A673 (cell line): ENCODE data around the gene ZBTB34. TPM values are rescaled to one million over a fixed set of nuclear protein-coding genes. Genes with fewer than 3 reads are reported as not detected.

Experiments
- BruUV-seq: library from RNA; stranded (reverse); fragments of 400-500 nt; replicated peaks from 2 replicates; lab custom pipeline; 2021; lab: Mats Ljungman, UMichigan
- CTCF ChIA-PET: fragments of 300-600 bp; sonication (Branson Sonifier 250); formaldehyde crosslinking; loops from one replicate; lab custom pipeline; 2022; ENCODE audit warnings: antibody characterized with exemption; lab: Charles Lee
- POLR2A ChIA-PET: fragments of 300-600 bp; sonication (Branson Sonifier 250); formaldehyde crosslinking; loops from one replicate; lab custom pipeline; 2022; ENCODE audit warnings: antibody characterized with exemption; ENCODE audit not compliant: low non-redundant PET; lab: Charles Lee
- DNase-seq: peaks from one replicate; pipeline ENCODE4 v3.0.0-alpha.2; 2015; ENCODE audit warnings: low spot score
- H3K27ac ChIP-seq: fragments of 200-600 bp; sonication (generic); 2 replicates; pipeline ENCODE4 v1.5.1; 2016; ENCODE audit warnings: mixed run types, low read depth, mild to moderate bottlenecking, mixed read lengths, antibody characterized with exemption, low read length; ENCODE audit not compliant: poor library complexity, severe bottlenecking
- H3K27me3 ChIP-seq: fragments of 200-600 bp; sonication (generic); replicated peaks from 2 replicates; pipeline ENCODE4 v1.6.1; 2017; ENCODE audit warnings: mixed run types, low read depth, mild to moderate bottlenecking, mixed read lengths, antibody characterized with exemption, low read length; ENCODE audit not compliant: insufficient read depth, poor library complexity
- H3K36me3 ChIP-seq: fragments of 200-600 bp; sonication (generic); 2 replicates; pipeline ENCODE4 v1.6.1; 2016; ENCODE audit warnings: mixed run types, mild to moderate bottlenecking, mixed read lengths, antibody characterized with exemption, low read length; ENCODE audit not compliant: insufficient read depth, poor library complexity, severe bottlenecking
- H3K4me1 ChIP-seq: fragments of 200-600 bp; sonication (generic); 2 replicates; pipeline ENCODE4 v1.6.1; 2017; ENCODE audit warnings: mixed run types, mild to moderate bottlenecking, mixed read lengths, antibody characterized with exemption, low read length; ENCODE audit not compliant: insufficient read depth, poor library complexity, severe bottlenecking
- H3K4me3 ChIP-seq: fragments of 200-600 bp; sonication (generic); 2 replicates; pipeline ENCODE4 v1.5.1; 2016; ENCODE audit warnings: low read depth, mixed run types, mild to moderate bottlenecking, mixed read lengths, low read length; ENCODE audit not compliant: poor library complexity, severe bottlenecking
- H3K9me3 ChIP-seq: fragments of 200-600 bp; sonication (generic); 2 replicates; pipeline ENCODE4 v1.6.1; 2016; ENCODE audit warnings: mixed run types, low read depth, mild to moderate bottlenecking, mixed read lengths, antibody characterized with exemption, low read length; ENCODE audit not compliant: poor library complexity, severe bottlenecking
- CTCF ChIP-seq: fragments of 300-800, 200-600 bp; sonication (generic); conservative IDR thresholded peaks from 2 replicates; pipeline ENCODE4 v1.5.1; 2017; ENCODE audit warnings: low read depth, mild to moderate bottlenecking, antibody characterized with exemption, low read length, moderate library complexity, mixed read lengths
- EZH2 ChIP-seq: fragments of 200-600 bp; sonication (generic); IDR thresholded peaks from 2 replicates; pipeline ENCODE4 v1.6.1; 2017; ENCODE audit warnings: borderline replicate concordance, low read depth, mild to moderate bottlenecking, mixed read lengths, antibody characterized with exemption, low read length; ENCODE audit not compliant: poor library complexity, severe bottlenecking
- intact Hi-C: fragments of 100-400 bp; cut with micrococcal nuclease; formaldehyde crosslinking; loops from one replicate; pipeline ENCODE4 v1.10.0; 2022; ENCODE audit not compliant: unreplicated experiment
- total RNA-seq: library from RNA; stranded (reverse); gene quantifications from 2 replicates; pipeline ENCODE4 v1.2.3, GENCODE V29; 2021

The ZBTB34 gene
- total RNA-seq, 1 experiment from 2014 or later = 10.1 TPM

- H3K4me1 ChIP-seq = peaks cover 5% of the 10 kb centered on the region
- DNase-seq = no peak
- TF ChIP-seq EZH2 = no peak
- TF ChIP-seq CTCF = no peak
- no peaks in the 10 kb centered on the region for H3K9me3 ChIP-seq
- no peak overlapping the region for H3K27ac ChIP-seq
- peaks cover 7% of the 10 kb centered on the region for H3K36me3 ChIP-seq
- intact Hi-C loops = no loop called here
- BruUV-seq = no TSS peak
- ChIA-PET POLR2A (no interaction called here), CTCF (no interaction called here)
- H3K4me3 ChIP-seq = no peak overlapping the region
- H3K27me3 ChIP-seq = no peaks in the 10 kb centered on the region
Observed at GRCh38 chr9:126876531-126876930, 16.1 kb downstream of the ZBTB34 start.

- intact Hi-C loops = no loop called here
- H3K4me1 ChIP-seq = peaks cover 5% of the 10 kb centered on the region
- POLR2A ChIA-PET = no interaction called here
- H3K36me3 ChIP-seq = peaks cover 15% of the 10 kb centered on the region
- no peak overlapping the region for H3K4me3 ChIP-seq
- TF ChIP-seq EZH2 (no peak), CTCF (no peak)
- no peak overlapping the region for H3K27ac ChIP-seq
- CTCF ChIA-PET = no interaction called here
- BruUV-seq = no TSS peak
- H3K27me3 ChIP-seq = no peaks in the 10 kb centered on the region
- H3K9me3 ChIP-seq = no peaks in the 10 kb centered on the region
- DNase-seq = no peak
Observed at GRCh38 chr9:126877418-126877817, 17.0 kb downstream of the ZBTB34 start.

GRCh38 chr9:126879288-126879687 is 18.8 kb downstream of the ZBTB34 start:
- no peak for DNase-seq
- peaks cover 15% of the 10 kb centered on the region for H3K36me3 ChIP-seq
- ChIA-PET CTCF (no interaction called here), POLR2A (no interaction called here)
- BruUV-seq = no TSS peak
- H3K27me3 ChIP-seq = no peaks in the 10 kb centered on the region
- TF ChIP-seq CTCF (no peak), EZH2 (no peak)
- intact Hi-C loops = no loop called here
- H3K4me3 ChIP-seq = no peak overlapping the region
- H3K27ac ChIP-seq = no peak overlapping the region
- no peaks in the 10 kb centered on the region for H3K9me3 ChIP-seq
- H3K4me1 ChIP-seq = peaks cover 13% of the 10 kb centered on the region
